ENCODE results near the gene VAMP2.

DNA sequence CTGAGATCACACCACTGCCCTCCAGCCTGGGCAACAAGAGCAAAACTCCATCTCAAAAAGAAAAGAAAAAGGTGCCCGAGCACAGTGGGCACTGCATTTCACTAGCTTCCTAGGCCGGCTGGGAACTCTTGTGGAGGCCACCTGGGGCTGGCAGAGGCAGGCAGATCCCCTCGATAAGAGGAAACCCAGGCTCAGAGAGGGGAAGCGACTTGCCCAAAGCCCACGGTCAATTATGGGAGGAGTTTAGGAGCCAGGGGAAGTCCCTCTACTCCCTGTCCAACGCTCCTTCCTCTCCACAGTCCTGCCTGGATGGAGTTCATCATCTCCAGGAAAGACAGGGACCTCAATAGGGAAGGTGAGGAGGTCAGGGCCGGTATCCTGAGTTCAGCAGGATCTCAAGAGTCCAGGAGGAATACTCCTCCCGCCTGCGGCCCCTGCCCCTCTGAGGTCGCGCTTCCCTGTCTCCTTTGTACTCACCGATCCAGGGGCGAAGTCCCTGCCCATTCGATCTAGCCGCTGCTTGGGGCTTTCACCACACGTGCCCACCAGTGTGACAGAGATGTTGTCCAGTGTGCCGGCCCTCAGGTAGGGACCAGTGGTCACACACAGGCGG, 45.3 kb downstream of the VAMP2 start:
- TF ChIP-seq, protein P1, sequence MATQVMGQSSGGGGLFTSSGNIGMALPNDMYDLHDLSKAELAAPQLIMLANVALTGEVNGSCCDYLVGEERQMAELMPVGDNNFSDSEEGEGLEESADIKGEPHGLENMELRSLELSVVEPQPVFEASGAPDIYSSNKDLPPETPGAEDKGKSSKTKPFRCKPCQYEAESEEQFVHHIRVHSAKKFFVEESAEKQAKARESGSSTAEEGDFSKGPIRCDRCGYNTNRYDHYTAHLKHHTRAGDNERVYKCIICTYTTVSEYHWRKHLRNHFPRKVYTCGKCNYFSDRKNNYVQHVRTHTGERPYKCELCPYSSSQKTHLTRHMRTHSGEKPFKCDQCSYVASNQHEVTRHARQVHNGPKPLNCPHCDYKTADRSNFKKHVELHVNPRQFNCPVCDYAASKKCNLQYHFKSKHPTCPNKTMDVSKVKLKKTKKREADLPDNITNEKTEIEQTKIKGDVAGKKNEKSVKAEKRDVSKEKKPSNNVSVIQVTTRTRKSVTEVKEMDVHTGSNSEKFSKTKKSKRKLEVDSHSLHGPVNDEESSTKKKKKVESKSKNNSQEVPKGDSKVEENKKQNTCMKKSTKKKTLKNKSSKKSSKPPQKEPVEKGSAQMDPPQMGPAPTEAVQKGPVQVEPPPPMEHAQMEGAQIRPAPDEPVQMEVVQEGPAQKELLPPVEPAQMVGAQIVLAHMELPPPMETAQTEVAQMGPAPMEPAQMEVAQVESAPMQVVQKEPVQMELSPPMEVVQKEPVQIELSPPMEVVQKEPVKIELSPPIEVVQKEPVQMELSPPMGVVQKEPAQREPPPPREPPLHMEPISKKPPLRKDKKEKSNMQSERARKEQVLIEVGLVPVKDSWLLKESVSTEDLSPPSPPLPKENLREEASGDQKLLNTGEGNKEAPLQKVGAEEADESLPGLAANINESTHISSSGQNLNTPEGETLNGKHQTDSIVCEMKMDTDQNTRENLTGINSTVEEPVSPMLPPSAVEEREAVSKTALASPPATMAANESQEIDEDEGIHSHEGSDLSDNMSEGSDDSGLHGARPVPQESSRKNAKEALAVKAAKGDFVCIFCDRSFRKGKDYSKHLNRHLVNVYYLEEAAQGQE (IDR thresholded peaks at IDR 0.05; ENCODE audit: borderline replicate concordance), result no peak
- TF ChIP-seq, protein P2, sequence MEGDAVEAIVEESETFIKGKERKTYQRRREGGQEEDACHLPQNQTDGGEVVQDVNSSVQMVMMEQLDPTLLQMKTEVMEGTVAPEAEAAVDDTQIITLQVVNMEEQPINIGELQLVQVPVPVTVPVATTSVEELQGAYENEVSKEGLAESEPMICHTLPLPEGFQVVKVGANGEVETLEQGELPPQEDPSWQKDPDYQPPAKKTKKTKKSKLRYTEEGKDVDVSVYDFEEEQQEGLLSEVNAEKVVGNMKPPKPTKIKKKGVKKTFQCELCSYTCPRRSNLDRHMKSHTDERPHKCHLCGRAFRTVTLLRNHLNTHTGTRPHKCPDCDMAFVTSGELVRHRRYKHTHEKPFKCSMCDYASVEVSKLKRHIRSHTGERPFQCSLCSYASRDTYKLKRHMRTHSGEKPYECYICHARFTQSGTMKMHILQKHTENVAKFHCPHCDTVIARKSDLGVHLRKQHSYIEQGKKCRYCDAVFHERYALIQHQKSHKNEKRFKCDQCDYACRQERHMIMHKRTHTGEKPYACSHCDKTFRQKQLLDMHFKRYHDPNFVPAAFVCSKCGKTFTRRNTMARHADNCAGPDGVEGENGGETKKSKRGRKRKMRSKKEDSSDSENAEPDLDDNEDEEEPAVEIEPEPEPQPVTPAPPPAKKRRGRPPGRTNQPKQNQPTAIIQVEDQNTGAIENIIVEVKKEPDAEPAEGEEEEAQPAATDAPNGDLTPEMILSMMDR (IDR thresholded peaks at IDR 0.05; ENCODE audit: poor library complexity, severe bottlenecking), result no peak
- TF ChIP-seq SMC3 (conservative IDR thresholded peaks at IDR 0.05; ENCODE audit: poor library complexity) (no peak), EZH2 (IDR thresholded peaks at IDR 0.05; ENCODE audit: borderline replicate concordance, insufficient read depth, low read length, poor library complexity, severe bottlenecking) (no peak), EP300 (conservative IDR thresholded peaks at IDR 0.05; ENCODE audit: poor library complexity, severe bottlenecking) (no peak)
